ENCODE data around the gene CHST1. TPM values are rescaled to one million over a fixed set of nuclear protein-coding genes. Genes with fewer than 3 reads are reported as not detected.

The CHST1 gene
- total RNA-seq, 2 experiments from 2014 or later: not detected

- POLR2A ChIA-PET: no interaction called here
- H3K4me3 Mint-ChIP-seq: no peak overlapping the region
- H3K36me3 Mint-ChIP-seq (ENCODE audit: low read depth): no peaks in the 10 kb centered on the region
- H3K4me1 ChIP-seq (ENCODE audit: insufficient read depth, low read length): no peaks in the 10 kb centered on the region
- H3K27me3 ChIP-seq (ENCODE audit: control insufficient read depth in 1 of 2, insufficient read depth in 2 of 2, low read length in 2 of 2): peaks cover 6 to 15% of the 10 kb centered on the region in 2 experiments
- ATAC-seq (ENCODE audit: poor library complexity) (no peak), DNase-seq (no peak)
- H3K27ac ChIP-seq (ENCODE audit: low read depth in 1 of 2, low read length in 2 of 2): no peak overlapping the region
- TF ChIP-seq CTCF (IDR thresholded peaks at IDR 0.05): no peak
- H3K27me3 Mint-ChIP-seq: peaks cover 35% of the 10 kb centered on the region
- no peaks in the 10 kb centered on the region for H3K9me3 Mint-ChIP-seq
- no peak overlapping the region for H3K27ac Mint-ChIP-seq
- no peak overlapping the region for H3K4me3 ChIP-seq (ENCODE audit: low read length)
- intact Hi-C loops (cut with DNase I, micrococcal nuclease): no loop called here
- CTCF ChIA-PET: no interaction called here
- no peaks in the 10 kb centered on the region for H3K9me3 ChIP-seq (ENCODE audit: control insufficient read depth in 1 of 2, insufficient read depth in 1 of 2, low read length in 2 of 2)
- H3K4me1 Mint-ChIP-seq (ENCODE audit: low read depth): no peaks in the 10 kb centered on the region
- H3K36me3 ChIP-seq (ENCODE audit: insufficient read depth, low read length): no peaks in the 10 kb centered on the region
Measured at GRCh38 chr11:45702511-45702910, 37.1 kb upstream of the CHST1 start.

GRCh38 chr11:45698777-45699497 lies 33.5 kb upstream of the CHST1 start:
- Mint-ChIP-seq H3K27ac (no peak overlapping the region), H3K9me3 (no peaks in the 10 kb centered on the region), H3K4me3 (no peak overlapping the region), H3K27me3 (peaks cover 13% of the 10 kb centered on the region), H3K36me3 (ENCODE audit: low read depth) (no peaks in the 10 kb centered on the region), H3K4me1 (ENCODE audit: low read depth) (no peaks in the 10 kb centered on the region)
- Histone ChIP-seq H3K9me3 (ENCODE audit: control insufficient read depth in 1 of 2, insufficient read depth in 1 of 2, low read length in 2 of 2) (no peaks in the 10 kb centered on the region), H3K27ac (ENCODE audit: low read depth in 1 of 2, low read length in 2 of 2) (no peak overlapping the region), H3K27me3 (ENCODE audit: control insufficient read depth in 1 of 2, insufficient read depth in 2 of 2, low read length in 2 of 2) (peaks cover 6 to 7% of the 10 kb centered on the region in 2 experiments), H3K4me1 (ENCODE audit: insufficient read depth, low read length) (no peaks in the 10 kb centered on the region), H3K4me3 (ENCODE audit: low read length) (no peak overlapping the region), H3K36me3 (ENCODE audit: insufficient read depth, low read length) (no peaks in the 10 kb centered on the region)
- DNase-seq: no peak
- ATAC-seq (ENCODE audit: poor library complexity): no peak
- no peak for TF ChIP-seq CTCF (IDR thresholded peaks at IDR 0.05)
- intact Hi-C loops (cut with DNase I, micrococcal nuclease): no loop called here
- CTCF ChIA-PET: no interaction called here
- POLR2A ChIA-PET: no interaction called here

GRCh38 chr11:45692808-45693453 lies 27.5 kb upstream of the CHST1 start:
- Mint-ChIP-seq H3K4me3 (no peak overlapping the region), H3K36me3 (ENCODE audit: low read depth) (no peaks in the 10 kb centered on the region), H3K27ac (no peak overlapping the region), H3K4me1 (ENCODE audit: low read depth) (no peaks in the 10 kb centered on the region), H3K9me3 (no peaks in the 10 kb centered on the region), H3K27me3 (no peaks in the 10 kb centered on the region)
- Histone ChIP-seq H3K27me3 (ENCODE audit: control insufficient read depth in 1 of 2, insufficient read depth in 2 of 2, low read length in 2 of 2) (no peaks in the 10 kb centered on the region), H3K9me3 (ENCODE audit: control insufficient read depth in 1 of 2, insufficient read depth in 1 of 2, low read length in 2 of 2) (no peaks in the 10 kb centered on the region), H3K4me1 (ENCODE audit: insufficient read depth, low read length) (no peaks in the 10 kb centered on the region), H3K27ac (ENCODE audit: low read depth in 1 of 2, low read length in 2 of 2) (no peak overlapping the region), H3K36me3 (ENCODE audit: insufficient read depth, low read length) (no peaks in the 10 kb centered on the region), H3K4me3 (ENCODE audit: low read length) (no peak overlapping the region)
- CTCF ChIA-PET: no interaction called here
- intact Hi-C loops (cut with DNase I, micrococcal nuclease): no loop called here
- DNase-seq (no peak), ATAC-seq (ENCODE audit: poor library complexity) (no peak)
- TF ChIP-seq CTCF (IDR thresholded peaks at IDR 0.05): no peak
- POLR2A ChIA-PET: no interaction called here

Measured in CD4-positive, alpha-beta T cell (primary cell).